HEK293T (cell line): ENCODE data around the gene CPB1.

Experiments used
- ARNT ChIP-seq: fragments of 450-650 bp; IDR thresholded peaks from 2 replicates; pipeline ENCODE4 v1.6.1; 2017; ENCODE audit warnings: mild to moderate bottlenecking
- BHLHE40 ChIP-seq: fragments of 450-650 bp; IDR thresholded peaks from 2 replicates; pipeline ENCODE4 v1.6.1; 2016; ENCODE audit warnings: mild to moderate bottlenecking, moderate library complexity, borderline replicate concordance
- CTBP1 ChIP-seq: fragments of 450-650 bp; IDR thresholded peaks from 2 replicates; pipeline ENCODE4 v1.6.1; 2016; ENCODE audit warnings: borderline replicate concordance
- ELF4 ChIP-seq: fragments of 450-650 bp; IDR thresholded peaks from 2 replicates; pipeline ENCODE4 v1.6.1; 2017; ENCODE audit warnings: antibody characterized with exemption
- FOXK2 ChIP-seq: fragments of 450-650 bp; IDR thresholded peaks from 2 replicates; pipeline ENCODE4 v1.6.1; 2016; ENCODE audit warnings: mild to moderate bottlenecking
- FOXM1 ChIP-seq: fragments of 450-650 bp; IDR thresholded peaks from 2 replicates; pipeline ENCODE4 v1.6.1; 2017; ENCODE audit warnings: mild to moderate bottlenecking, borderline replicate concordance
- HDGF ChIP-seq: fragments of 450-650 bp; IDR thresholded peaks from 2 replicates; pipeline ENCODE4 v1.6.1; 2017; ENCODE audit warnings: antibody characterized with exemption, borderline replicate concordance
- LEF1 ChIP-seq: fragments of 450-650 bp; IDR thresholded peaks from 2 replicates; pipeline ENCODE4 v1.6.1; 2017; ENCODE audit warnings: mild to moderate bottlenecking, borderline replicate concordance
- SP1 ChIP-seq: fragments of 450-650 bp; IDR thresholded peaks from 2 replicates; pipeline ENCODE4 v1.6.1; 2017
- SUZ12 ChIP-seq: fragments of 450-650 bp; IDR thresholded peaks from 2 replicates; pipeline ENCODE4 v1.6.1; 2016; ENCODE audit warnings: mild to moderate bottlenecking
- TARDBP ChIP-seq: fragments of 450-650 bp; IDR thresholded peaks from 2 replicates; pipeline ENCODE4 v1.6.1; 2016
- ZNF384 ChIP-seq: fragments of 450-650 bp; IDR thresholded peaks from 2 replicates; pipeline ENCODE4 v1.6.1; 2016

DNA sequence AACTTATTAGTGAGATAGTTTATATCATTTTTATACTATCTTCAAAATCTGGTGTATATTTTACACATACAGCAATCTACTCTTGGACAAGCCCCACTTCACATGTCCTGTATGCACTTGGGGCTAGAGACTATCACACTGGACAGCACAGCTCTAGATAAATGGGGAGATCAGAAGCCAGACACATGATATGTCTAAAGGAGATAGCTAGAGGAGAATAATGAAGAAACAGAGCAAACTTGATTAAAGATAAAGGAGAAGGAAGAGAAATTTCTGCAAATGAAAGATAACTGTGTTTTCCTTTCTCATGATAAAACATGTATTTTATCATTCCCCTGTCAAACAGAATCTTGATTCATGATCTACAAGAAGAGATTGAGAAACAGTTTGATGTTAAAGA, 50.5 kb downstream of the CPB1 start:
- TF ChIP-seq ELF4 (no peak), ZNF384 (no peak), BHLHE40 (no peak), TARDBP (no peak), SP1 (no peak), FOXK2 (no peak), FOXM1 (no peak), SUZ12 (no peak), HDGF (no peak), LEF1 (no peak), ARNT (no peak), CTBP1 (no peak)
